Prostate gland (tissue), 1 donor: ENCODE measurements around the gene GPN2.

Source experiments
- POLR2A ChIP-seq: fragments of 450-650 bp; IDR thresholded peaks from one replicate; pipeline ENCODE4 v1.6.1; 2016; ENCODE audit warnings: antibody characterized with exemption, mild to moderate bottlenecking
- POLR2AphosphoS5 ChIP-seq: sonication (generic); formaldehyde crosslinking; IDR thresholded peaks from one replicate; pipeline ENCODE4 v1.6.1; 2017; ENCODE audit warnings: antibody characterized with exemption

- TF ChIP-seq POLR2A (peak; percentile 85), POLR2AphosphoS5 (peak; percentile 99)
These were observed 31.7 kb upstream of the GPN2 start, which contains the start of gene NUDC for GRCh38 chr1:26921540-26922430.
